Thyroid gland (tissue), 4 donors: ENCODE results near the gene KRT85. TPM values are rescaled to one million over a fixed set of nuclear protein-coding genes. Genes with fewer than 3 reads are reported as not detected.

Source experiments
- DNase-seq, 2 donors: peaks; one replicate each; pipeline ENCODE4 v3.0.0-alpha.2; 2019
- H3K27ac ChIP-seq, 3 donors: fragments of 200-600 bp; sonication (generic); 1 replicate in 2 of 3; 2 replicates in 1 of 3; pipeline ENCODE4 v1.5.1; 2016 to 2019; ENCODE audit warnings: mild to moderate bottlenecking in 1 of 3, moderate library complexity in 1 of 3
- H3K27me3 ChIP-seq: fragments of 200-600 bp; sonication (generic); one replicate; pipeline ENCODE4 v1.5.1; 2019
- H3K36me3 ChIP-seq, 2 donors: fragments of 200-600 bp; sonication (generic); one replicate each; pipeline ENCODE4 v1.5.1; 2016 to 2019
- H3K4me1 ChIP-seq, 2 donors: fragments of 200-600 bp; sonication (generic); one replicate each; pipeline ENCODE4 v1.5.1; 2017 to 2019
- H3K4me3 ChIP-seq, 3 donors: fragments of 200-600 bp; sonication (generic); replicated peaks in 1 of 3; 1 replicate in 2 of 3; 2 replicates in 1 of 3; pipeline ENCODE4 v1.5.1; 2016; ENCODE audit warnings: mild to moderate bottlenecking in 1 of 3
- H3K9me3 ChIP-seq: fragments of 200-600 bp; sonication (generic); one replicate; pipeline ENCODE4 v1.5.1; 2017
- POLR2A ChIP-seq, 2 donors: fragments of 450-650 bp; IDR thresholded peaks; one replicate each; pipeline ENCODE4 v1.6.1; 2017; ENCODE audit warnings: antibody characterized with exemption in 2 of 2, mild to moderate bottlenecking in 2 of 2, moderate library complexity in 1 of 2
- WGBS, 2 donors: methylation state at CpG; one replicate each; pipeline ENCODE4 v1.1.5; 2017; 5-methylcytosine and 5-hydroxymethylcytosine counted together
- intact Hi-C: fragments of 100-400 bp; cut with DNase I; formaldehyde crosslinking; loops from one replicate; pipeline ENCODE4 v1.15.1; 2023
- total RNA-seq, 4 donors: library from RNA; depleted of rRNA; stranded (reverse); fragments of >200 nt; gene quantifications; one replicate each; pipeline ENCODE4 v1.2.3, GENCODE V29; 2016
- TF ChIP-seq, protein P1 (sequence below), 6 experiments: fragments of 200-600 bp in 3 of 6; fragments of 450-650 bp in 3 of 6; sonication (generic) in 3 of 6; IDR thresholded peaks; one replicate each; pipeline ENCODE4 v1.5.1; 2016 to 2019; ENCODE audit warnings: antibody characterized with exemption in 6 of 6, mild to moderate bottlenecking in 2 of 6, inconsistent platforms in 1 of 6, moderate library complexity in 1 of 6

KRT85 gene
- total RNA-seq, 4 donors from 2014 or later: not detected

DNA sequence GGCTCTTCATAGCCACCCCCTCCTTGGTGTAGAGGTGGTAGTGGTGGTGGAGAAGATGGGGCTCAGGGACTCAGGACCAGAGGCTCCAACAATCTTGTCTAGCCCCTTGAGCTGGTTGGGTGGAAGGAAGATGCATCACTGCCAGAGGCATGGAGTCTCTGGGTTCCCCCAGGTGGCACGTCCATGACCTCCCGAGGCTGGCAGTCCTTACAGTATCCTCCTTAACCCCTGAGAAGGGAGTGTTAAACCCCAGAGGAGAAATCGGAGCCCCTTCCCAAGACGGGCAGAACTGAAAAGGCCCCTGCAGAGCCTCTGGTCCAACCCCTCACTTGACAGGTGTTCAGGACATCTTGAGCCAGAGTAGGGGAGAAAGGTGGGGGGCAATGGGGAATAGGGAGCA is 55.2 kb downstream of the KRT85 start:
- DNase-seq: no peak
- TF ChIP-seq POLR2A (IDR thresholded peaks at IDR 0.05): no peak
- TF ChIP-seq, protein P1, sequence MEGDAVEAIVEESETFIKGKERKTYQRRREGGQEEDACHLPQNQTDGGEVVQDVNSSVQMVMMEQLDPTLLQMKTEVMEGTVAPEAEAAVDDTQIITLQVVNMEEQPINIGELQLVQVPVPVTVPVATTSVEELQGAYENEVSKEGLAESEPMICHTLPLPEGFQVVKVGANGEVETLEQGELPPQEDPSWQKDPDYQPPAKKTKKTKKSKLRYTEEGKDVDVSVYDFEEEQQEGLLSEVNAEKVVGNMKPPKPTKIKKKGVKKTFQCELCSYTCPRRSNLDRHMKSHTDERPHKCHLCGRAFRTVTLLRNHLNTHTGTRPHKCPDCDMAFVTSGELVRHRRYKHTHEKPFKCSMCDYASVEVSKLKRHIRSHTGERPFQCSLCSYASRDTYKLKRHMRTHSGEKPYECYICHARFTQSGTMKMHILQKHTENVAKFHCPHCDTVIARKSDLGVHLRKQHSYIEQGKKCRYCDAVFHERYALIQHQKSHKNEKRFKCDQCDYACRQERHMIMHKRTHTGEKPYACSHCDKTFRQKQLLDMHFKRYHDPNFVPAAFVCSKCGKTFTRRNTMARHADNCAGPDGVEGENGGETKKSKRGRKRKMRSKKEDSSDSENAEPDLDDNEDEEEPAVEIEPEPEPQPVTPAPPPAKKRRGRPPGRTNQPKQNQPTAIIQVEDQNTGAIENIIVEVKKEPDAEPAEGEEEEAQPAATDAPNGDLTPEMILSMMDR (IDR thresholded peaks at IDR 0.05): no peak
- no peak overlapping the region for H3K4me3 ChIP-seq
- intact Hi-C loops: no loop called here
- no peaks in the 10 kb centered on the region for H3K36me3 ChIP-seq
- H3K9me3 ChIP-seq: no peaks in the 10 kb centered on the region
- peaks cover 16 to 20% of the 10 kb centered on the region in 2 donors for H3K4me1 ChIP-seq
- WGBS, 2 donors: 73 to 77% methylated on average over 4 of the region's 4 CpGs
- no peaks in the 10 kb centered on the region for H3K27me3 ChIP-seq
- no peak overlapping the region for H3K27ac ChIP-seq

DNA sequence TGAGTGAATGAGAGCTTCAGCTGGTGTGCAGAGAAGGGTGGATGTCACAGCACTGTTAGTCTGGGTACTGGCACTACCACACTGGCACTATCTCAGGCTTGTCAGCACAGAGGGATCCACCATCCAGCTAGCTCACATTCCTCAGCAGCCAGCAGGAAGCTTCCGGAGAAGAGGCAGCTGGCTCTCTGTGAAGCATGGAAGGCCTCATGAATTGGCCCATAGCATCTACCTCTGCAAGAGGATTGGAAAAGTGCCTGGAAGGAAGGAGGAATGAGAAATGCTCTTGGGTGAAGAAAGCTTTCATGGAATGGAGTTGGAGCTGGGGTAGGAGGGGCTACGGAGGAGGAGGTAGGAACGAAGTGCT is 56.0 kb downstream of the KRT85 start:
- H3K36me3 ChIP-seq: no peaks in the 10 kb centered on the region
- H3K27ac ChIP-seq: no peak overlapping the region
- peaks cover 16 to 20% of the 10 kb centered on the region in 2 donors for H3K4me1 ChIP-seq
- H3K9me3 ChIP-seq: no peaks in the 10 kb centered on the region
- H3K4me3 ChIP-seq: no peak overlapping the region
- no peak for DNase-seq
- H3K27me3 ChIP-seq: no peaks in the 10 kb centered on the region
- 78 to 94% methylated on average over 3 of the region's 3 CpGs for WGBS, 2 donors
- intact Hi-C loops: no loop called here
- TF ChIP-seq POLR2A (IDR thresholded peaks at IDR 0.05): no peak
- TF ChIP-seq, protein P1 (IDR thresholded peaks at IDR 0.05): no peak

DNA sequence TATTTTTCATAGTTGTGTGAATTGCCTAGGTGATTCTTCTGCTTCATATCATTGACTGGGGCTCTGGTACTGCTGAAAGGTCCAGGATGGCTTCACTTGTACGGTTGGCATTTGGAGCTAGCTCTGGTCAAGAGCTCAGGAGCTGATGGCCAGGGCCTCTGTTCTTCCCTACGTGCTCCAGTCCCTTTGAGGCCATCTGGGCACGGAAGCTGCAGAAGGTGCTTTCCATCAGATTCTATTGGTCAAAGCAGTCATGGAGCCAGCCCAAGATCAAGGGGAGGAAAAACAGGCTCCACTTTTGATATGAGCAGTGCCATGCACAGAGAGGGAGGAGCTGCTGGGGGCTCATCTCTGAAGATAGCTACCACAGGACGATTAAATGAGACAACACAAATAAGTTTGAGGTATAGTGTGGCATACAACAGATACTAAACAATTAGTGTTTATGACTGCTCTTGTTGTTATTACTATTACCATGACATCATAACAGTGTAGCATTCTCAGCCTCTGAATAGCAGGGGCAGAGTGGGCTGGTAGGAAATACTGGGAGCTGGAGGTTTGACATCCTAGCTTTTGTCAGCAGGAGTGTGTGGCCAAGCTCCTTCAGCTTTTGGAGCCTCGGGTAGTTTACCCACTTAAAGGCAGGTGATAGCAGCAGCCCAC is 56.5 kb downstream of the KRT85 start:
- no peak for TF ChIP-seq POLR2A (IDR thresholded peaks at IDR 0.05)
- TF ChIP-seq, protein P1 (IDR thresholded peaks at IDR 0.05): no peak
- no peak for DNase-seq
- peaks cover 16 to 20% of the 10 kb centered on the region in 2 donors for H3K4me1 ChIP-seq
- no peak overlapping the region for H3K4me3 ChIP-seq
- H3K27me3 ChIP-seq: no peaks in the 10 kb centered on the region
- no peaks in the 10 kb centered on the region for H3K9me3 ChIP-seq
- intact Hi-C loops: no loop called here
- WGBS, 2 donors: 78 to 92% methylated on average over 5 of the region's 5 CpGs
- no peaks in the 10 kb centered on the region for H3K36me3 ChIP-seq
- H3K27ac ChIP-seq: no peak overlapping the region

Other genes starting within 250 kb of the KRT85 start
- gene KRT80, start 175.5 kb downstream of the KRT85 start, total RNA-seq: 1 to 10 TPM in 1 of 4 donors, under 1 TPM in 1, not detected in 2; 0.34 to 1.6 TPM
- gene KRT7, start 134.2 kb downstream of the KRT85 start, total RNA-seq: 100 to 1,000 TPM; 333 to 826 (median 460) TPM
- gene KRT86, start 92.8 kb downstream of the KRT85 start, total RNA-seq: 1 to 10 TPM in 1 of 4 donors, under 1 TPM in 3; 0.13 to 1.1 (median 0.42) TPM
- gene KRT81, start 75.9 kb downstream of the KRT85 start, total RNA-seq: under 1 TPM in 2 of 4 donors, not detected in 2; 0.11 to 0.71 TPM
- under 1 TPM in 3 of 4 donors, not detected in 1; 0.22 to 0.46 (median 0.40) TPM for gene KRT83, start 46.1 kb downstream of the KRT85 start, total RNA-seq
- gene KRT84, start 18.2 kb upstream of the KRT85 start, total RNA-seq: not detected
- not detected for gene KRT82, start 38.9 kb upstream of the KRT85 start, total RNA-seq
- gene KRT75, start 66.9 kb upstream of the KRT85 start, total RNA-seq: not detected
- gene KRT6B, start 84.7 kb upstream of the KRT85 start, total RNA-seq: not detected
- not detected for gene KRT6C, start 106.3 kb upstream of the KRT85 start, total RNA-seq
- gene KRT6A, start 125.8 kb upstream of the KRT85 start, total RNA-seq: under 1 TPM in 1 of 4 donors, not detected in 3; 0.27 TPM
- gene KRT5, start 152.9 kb upstream of the KRT85 start, total RNA-seq: 1 to 10 TPM in 1 of 4 donors, not detected in 3; 1.4 TPM
- gene KRT71, start 185.7 kb upstream of the KRT85 start, total RNA-seq: not detected
- gene KRT74, start 206.4 kb upstream of the KRT85 start, total RNA-seq: not detected
- gene KRT72, start 234.0 kb upstream of the KRT85 start, total RNA-seq: not detected